NCI-H1092 (cell line): ENCODE measurements around the gene EPHB2.
A peak's percentile ranks its signal among the peaks of the same experiment; 100 is the strongest.
"Not testable (repeated sequence)": the region's sequence is repeated elsewhere in the genome, so short reads cannot be mapped to it uniquely, and the experiment has no call there.

Experiments
- DNase-seq: peaks from one replicate; lab custom pipeline; 2025; lab: John Stamatoyannopoulos, UW

The EPHB2 gene

DNA sequence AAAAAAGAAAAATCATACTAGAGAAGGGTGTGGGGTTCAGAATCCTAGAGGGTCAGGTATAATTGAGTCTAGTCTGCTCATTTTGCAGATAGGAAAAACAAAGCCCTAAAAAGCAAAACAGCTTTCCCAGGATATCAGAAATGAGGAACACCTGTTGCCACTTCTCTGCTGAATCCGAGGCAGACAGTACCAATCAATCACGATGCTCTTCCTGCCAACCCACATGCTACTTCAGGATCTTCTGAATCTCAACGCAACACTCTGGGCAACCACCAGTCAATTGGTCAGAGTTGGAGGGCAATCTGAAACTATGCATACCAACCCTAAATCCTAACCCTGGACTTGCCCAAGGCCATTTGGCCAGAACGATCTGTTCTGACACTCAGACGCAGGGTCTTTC lies 128.3 kb downstream of the EPHB2 start:
- no peak for DNase-seq

DNA sequence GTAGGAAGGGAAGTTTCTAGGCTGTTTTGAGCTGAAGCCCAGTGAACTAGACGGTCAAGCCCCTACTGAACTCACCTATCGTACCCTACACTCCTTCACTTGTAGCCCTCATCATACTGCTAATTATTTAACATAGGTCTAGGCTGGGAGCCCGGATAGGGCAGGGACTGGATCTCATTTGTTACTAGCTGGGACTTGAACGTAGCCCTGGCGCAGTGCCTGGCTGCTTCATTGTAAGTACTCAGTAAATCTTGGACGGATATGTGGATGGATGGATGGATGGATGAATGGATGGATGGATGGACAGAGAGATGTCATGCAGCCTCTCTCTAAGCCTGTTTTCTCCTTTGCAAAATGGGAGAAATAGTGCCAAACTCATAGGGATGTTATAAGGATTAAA lies 129.2 kb downstream of the EPHB2 start:
- DNase-seq: no peak

DNA sequence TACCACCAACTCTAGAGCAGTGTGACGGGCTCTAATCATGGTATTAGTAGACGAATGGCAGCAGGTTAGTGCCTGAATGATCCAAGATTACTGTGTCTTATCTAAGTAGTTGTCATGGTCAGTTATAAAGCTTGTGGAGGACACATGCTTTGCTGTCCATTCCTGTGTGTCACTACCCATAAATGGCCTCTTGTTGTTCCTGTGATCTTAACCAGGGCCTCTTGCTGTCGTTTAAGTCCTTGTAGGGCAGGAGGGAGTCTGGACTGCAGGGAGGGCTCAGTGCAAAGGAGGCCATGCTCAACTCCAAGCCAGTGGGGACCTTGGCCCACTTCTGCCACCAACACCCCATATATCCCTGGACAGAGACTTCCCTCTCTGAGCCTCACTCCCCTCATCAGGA lies 130.5 kb downstream of the EPHB2 start:
- no peak for DNase-seq

DNA sequence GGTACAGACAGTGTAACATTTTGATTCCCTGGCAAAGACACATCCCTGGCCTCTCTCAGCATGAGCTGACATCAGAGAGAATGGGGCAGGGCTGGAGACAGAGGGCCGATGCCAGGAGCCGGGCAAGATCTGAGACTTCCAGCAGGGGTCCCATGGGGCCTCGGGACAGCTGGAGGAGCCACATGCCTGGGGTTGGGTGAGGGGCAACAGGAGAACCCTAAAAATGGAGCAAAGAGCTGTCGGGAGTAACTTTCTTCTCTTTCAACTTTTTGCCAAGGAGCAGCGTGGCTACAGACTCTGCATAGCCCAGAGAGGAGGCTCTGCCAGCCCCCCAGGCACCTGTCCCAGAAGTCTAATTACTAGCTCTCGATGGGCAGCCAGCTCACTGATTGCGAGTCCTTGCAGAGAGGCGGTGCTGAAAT lies 131.2 kb downstream of the EPHB2 start:
- peak; percentile 58 for DNase-seq

DNA sequence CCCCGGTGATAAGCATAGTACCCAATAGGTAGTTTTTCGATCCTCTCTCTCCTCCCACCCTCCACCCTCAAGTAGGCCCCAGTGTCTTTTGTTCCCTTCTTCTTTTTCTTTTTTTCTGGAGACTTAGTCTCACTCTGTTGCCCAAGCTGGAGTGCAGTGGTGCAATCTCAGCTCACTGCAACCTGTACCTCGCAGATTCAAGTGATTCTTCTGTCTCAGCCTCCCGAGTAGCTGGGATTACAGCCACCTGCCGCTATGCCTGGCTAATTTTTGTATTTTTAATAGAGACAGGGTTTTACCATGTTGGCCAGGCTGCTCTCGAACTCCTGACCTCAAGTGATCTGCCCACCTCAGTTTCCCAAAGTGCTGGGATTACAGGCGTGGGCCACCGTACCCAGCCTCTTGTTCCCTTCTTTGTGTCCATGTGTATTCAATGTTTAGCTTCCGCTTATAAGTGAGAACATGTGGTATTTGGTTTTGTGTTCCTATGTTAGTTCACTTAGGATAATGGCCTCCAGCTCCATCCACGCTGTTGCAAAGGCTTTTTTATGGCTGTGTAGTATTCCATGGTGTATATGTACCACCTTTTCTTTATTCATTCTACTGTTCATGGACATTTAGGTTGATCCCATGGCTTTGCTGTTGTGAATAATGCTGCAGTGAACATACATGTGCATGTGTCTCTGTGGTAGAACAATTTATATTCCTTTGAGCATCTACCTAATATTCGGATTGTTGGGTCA lies 133.0 kb downstream of the EPHB2 start:
- not testable (repeated sequence) for DNase-seq

DNA sequence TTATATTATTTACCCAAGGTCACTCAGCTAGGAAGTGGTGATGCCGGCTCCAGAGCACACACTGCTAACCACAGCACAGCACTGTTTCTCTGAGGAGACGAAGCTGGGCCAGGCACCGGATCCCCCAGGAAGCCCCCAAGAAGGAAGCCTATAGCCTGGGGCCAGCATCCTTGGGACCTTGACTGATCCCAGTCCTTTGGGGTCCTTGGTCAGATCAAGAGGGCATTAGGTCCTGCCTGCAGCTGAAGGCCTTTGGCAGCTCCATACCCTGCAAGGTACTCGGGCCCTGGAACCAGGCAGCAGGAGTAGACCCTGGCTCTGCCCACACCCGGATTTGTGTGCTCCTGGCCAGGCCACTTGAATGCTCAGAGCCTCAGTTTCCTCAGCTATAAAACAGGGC lies 134.0 kb downstream of the EPHB2 start:
- DNase-seq: no peak

DNA sequence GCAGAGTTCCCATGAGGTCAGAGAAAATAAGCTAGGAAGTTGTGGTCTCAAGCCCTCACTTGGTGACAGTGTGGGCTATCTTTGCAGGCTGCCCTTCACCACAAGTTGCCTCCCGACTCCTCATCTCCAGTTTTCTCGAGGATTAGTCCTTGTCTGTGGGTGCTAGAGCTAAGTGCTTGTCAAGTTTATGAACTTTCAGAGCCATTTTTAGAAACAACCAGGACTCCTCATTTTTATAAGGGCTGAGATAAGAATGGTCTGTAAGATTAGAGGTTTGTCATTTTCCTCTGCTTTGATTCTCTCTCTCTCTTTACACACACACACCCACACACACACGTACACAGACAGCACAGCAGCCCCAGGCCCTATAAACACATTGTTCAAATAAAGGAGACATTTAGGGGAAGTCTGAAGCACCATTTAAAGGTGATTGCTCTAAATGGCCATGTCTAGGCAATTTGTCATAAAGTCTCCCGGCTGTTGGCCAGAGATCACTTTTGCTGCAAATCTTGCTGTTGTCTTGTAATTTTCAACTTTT lies 134.8 kb downstream of the EPHB2 start:
- DNase-seq: no peak

DNA sequence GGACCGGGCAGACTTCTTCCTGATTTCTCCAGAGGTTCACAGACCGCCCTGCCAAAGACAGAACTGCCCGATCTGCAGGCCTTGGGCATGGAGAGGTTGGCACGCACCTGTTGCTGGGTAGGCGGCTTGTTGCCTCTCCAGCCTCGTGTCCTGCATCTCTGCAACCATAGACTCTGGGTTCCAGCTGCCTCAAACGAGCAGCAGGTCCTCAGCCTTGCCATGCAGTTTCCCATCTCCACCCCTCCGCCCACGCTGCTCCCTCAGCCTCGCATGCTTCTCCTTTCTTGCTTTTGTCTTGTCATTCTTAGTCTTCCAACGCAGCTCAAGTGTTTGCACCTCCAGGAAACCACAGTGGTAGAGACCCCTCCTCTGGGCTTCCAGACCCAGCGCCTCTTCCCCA lies 135.8 kb downstream of the EPHB2 start:
- no peak for DNase-seq

DNA sequence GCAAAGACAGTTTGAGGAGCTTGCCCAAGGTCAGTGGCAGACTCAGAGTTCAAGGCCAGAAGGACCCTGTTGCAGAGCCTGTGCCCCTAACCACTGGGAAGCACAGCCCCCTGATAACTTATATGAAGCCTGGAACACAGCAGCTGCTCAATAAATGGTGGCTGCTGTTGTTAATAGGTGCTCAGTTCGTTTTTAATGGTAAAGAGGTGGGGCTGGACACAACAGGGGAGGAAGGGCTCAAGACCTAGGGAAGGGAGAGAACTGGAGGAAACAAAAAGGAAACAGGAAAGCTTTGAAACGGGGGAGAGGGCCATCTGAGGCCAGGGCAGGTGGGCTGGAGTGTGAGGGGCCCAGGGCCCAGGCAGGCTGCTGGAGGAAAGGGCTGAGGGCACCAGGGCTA lies 136.6 kb downstream of the EPHB2 start:
- DNase-seq: no peak

DNA sequence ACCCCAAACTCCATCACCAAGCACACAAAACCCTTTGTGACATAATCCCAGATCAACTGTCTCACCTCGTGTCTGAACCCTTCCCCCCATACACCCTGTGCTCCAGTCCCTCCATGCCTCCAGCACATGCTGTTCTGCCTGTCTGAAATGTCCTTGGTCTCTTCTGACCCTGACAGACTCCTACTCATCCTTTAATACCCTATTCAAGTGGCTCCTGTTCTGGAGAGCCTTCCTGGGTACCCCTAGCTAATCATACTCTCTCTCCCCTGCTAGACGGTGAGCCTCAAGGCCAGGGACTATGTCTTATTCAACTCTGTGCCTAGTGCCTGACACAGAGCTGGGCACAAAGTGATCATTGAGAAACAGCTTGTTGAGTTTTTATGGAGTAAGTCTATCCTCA lies 137.1 kb downstream of the EPHB2 start:
- no peak for DNase-seq

DNA sequence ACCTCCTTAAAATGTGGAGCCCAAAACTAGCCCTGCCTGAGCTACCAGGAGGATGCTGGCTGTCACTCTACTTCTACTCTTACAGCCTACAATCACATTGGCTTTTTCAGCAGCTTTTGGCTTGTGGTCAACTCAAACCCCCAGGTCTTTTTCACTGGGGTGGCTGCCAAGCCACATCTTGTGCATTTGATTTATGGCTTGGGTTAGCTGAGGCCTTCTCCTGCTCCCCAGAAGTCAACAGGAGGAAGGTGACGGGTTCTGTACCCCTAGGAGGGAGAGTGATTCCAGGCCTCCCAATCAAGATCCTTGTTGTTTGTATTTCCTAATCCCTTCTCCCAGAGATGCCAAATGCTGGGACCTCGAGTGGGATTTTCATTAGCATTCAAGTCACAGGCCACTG lies 137.8 kb downstream of the EPHB2 start:
- no peak for DNase-seq

DNA sequence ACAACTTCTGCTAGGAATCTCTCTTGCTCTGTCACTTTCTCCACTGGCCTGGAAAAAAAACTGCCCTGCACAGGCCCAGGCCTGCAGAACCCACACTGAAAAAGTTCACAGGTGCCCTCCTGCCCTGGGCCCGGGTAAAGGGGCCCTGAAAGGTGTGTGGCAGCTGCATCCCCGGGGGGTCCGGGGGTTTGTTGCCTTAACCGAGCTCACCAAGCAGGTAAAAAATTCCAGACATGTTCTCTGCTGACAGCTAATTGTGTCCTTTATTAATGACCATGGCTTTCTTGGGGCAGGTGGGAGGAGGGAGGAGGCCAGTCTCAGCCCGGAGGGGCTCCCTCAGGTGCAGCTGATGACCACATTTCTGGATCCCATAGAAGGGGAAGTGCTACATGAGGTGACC lies 139.1 kb downstream of the EPHB2 start:
- no peak for DNase-seq

DNA sequence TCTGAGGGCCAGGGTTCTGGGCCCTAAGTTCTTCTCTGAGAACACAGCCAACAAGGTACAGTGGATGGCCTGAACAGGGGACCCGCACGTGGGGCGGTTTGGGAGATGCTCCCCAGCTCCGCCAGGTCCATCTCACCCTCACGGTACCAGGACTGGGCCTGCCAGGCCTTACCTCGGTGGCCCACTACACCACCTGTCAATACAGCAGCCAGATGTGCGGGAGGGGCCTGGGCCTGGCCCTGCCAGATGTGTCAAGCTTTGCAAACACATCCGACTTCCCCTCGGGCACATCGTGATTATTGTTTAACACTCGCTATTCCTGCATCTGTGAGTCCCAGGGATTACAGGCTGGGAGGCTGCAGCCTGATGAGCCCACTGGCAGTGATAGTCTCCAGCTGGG lies 139.6 kb downstream of the EPHB2 start:
- DNase-seq: no peak

DNA sequence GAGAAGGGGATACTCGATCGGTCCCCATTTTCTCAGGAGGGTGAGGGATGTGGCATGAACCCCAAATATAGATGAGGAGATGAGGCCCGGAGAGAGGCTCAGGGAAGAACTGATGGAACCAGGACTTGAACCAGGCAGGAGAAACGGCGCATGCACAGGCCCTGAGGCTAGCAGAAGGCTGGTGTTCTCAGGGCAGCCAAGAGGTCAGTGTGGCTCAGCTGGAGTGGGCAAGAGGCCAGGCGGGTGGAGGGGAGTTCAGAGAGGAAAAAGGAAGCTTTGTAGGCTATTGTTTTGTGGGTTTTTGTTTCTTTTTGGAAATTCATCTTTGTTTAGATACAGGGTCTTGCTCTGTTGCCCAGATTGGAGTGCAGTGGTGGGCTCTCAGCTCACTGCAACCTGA lies 140.0 kb downstream of the EPHB2 start:
- DNase-seq: no peak

DNA sequence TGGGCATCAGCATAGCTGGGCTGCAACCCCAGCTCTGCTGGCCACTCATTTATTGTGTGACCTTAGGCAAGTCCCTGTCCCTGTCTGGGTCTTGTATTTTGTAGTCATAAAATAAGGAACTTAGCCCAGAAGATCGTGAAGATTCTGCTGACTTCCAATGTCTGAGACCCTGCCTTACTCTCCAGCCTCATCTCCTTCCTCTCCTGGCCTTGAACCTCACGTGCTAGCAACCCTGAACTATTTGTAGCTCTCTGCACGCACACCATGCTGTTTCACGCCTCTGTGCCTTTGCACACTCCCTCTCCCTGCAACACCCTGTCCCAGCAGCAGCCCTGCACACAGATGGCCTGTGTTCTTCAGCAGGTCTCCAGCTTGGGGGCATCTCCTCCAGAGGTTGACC lies 140.9 kb downstream of the EPHB2 start:
- DNase-seq: no peak

DNA sequence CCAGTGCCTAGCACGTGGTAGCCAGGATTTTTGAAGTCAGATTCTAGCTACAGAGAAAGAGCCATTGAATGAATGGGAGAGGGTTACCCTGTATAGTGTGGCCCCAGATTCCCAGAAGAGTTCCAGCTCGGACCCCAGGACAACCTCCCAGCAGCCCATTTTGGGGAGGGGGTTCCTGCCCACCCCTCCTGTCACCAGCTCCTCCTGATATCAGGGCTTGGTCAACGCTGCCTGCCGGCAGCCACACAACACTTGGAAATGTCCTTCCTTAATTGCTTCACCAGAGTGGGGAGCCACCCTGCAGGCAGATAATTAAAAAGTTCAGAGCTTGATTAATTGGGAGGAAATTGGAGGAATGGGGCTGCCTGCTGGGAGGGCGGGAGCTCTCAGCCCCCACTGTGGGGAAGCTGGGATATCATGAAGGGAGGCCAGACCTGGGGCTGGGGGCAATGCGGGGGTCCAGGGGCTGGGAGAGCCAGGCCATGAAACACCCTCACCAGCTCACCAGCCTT lies 141.6 kb downstream of the EPHB2 start:
- DNase-seq: no peak

DNA sequence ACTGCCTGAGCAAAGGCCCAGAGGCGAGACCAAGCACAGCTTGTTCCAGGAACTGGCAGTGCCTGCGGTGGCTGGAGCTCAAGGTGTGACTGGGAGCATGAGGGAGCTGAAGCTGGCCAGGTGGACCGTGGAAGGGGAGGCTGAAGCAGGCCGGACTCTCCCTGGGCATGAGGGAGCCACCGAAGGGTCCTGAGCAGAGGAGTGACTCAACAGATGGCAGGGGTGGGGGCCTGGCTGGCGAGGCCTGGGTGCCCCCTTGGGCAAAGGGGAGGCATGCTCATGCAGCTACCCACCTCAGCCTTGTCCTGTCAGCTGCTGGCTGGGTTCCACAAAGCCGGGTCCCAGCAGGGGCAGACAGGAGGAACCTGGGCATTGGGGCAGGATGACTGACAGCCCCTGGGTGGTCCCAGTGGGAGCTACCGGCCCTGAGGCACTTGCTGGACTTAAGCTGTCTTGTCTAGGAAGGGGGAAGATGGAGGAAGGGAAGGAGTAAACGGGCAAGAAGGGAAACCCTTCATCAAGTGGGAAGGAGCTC lies 143.1 kb downstream of the EPHB2 start:
- DNase-seq: no peak

DNA sequence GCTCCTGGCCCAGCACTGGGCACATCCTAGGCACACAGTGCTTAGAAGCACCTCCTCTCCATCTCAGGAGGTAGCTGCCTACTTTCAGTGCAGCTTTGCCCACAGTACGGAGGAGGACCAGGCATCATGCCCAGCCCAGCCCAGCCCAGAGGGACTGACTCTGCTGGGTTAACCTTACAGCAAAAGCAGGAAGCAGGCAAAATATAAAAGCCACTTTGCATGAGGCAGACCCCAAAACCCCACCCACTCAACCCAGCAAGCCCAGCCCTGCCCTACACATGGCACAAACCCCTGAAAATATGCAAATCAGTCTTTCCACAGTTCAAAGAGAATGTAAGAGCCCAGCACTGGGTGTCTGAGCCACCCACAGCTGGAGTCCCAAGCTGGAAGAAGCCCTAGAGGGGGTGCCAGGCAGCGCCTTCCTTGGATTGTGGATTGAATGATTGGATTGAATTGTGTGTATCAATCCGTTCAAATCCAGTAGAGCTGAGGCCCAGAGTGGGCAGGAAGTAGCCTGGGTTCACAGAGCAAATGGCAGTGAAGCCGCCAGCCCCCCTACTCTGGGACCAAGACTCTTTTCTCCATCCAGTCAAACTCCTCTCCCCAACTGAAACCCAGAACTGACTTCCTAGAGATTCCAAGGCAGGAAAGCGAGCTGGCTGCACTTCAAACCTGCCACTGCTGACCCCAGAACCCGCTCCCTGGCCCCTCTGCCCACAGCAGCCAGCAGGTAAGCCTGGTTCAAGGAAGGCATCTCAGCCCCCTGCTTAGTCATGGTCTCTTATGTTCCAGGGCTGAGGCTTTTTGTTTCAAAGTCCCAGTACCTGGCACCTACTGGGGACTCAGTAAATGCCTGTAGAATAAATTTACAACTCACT lies 144.3 kb downstream of the EPHB2 start:
- no peak for DNase-seq

DNA sequence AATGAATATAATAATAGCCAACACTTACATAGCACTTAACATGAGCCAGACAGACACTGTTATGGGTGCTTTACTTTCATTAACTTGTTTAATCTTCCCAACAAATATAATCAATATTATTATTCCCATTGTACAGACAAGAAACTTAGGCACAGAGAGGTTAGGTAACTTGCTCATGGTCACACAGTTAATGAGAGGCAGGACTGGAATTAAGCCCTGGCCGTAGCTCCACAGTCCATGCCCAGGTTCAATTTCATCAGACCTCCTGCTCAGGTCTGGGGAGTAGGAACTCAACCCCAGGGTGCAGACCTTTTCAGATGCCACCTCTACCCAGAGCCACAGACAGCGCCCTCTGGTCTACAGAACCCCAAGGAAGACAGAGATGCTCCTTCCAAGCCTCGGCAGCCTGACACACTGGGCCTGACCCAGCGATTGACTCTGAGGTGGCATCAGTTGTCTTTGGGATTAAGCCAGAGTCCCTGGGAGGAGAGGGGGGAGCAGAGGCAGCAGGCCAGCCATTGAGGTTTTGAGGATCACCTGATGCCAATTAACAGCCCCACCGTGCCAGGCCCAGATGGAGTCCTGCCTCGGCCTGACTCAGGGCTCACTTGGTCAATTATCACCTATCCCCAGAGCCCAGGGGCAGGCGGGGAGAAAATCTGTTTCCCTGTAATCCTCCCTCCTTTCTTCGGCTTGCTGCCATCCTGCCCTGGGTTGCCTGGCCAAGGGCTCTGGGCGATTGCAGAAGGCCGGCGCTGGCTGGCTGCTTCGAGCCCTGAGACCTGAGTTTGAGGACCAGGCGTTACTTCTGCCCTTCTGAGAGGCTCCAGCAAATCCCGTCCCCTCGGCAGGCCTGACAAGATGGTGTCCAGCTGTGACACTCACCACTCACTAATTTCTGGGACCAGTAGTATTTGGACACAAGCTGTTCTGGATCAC lies 145.3 kb downstream of the EPHB2 start:
- DNase-seq: no peak

DNA sequence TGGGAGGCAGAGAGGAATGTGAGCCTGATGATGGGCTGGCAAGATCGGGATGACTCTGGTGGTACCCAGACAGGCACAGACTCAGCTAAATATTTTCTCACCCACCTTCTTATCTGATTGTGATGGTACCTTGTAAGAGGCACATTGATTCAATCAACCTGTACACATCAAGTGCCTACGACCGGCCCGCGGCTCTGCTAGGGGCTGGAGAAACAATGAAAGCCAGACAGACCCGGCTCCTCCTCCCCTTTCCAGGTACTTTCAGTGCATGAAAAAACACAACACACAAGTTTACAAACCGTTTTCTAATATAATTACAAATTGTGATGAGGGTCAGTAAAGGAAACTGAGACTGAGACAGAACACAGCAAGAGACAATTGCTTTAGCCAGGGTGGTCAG lies 147.0 kb downstream of the EPHB2 start:
- DNase-seq: no peak

DNA sequence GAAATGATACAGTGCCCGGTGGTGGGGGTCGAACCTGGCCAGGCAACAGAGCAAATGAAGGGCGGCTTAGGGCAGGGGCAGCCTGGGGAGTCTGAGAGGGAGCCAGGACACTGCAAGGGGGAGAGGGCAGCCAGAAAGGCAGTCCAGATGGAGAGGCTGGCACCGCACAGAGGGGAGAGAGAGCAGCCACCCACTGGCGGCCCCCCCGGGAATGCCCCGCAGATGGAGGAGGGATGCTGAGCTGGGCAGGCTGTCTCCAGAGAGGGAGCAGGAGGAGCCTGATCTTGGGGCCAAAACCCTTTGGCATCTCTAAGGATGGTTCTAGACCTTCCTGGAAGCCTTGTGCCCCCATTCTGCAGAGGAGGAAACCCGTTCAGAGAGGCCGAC lies 149.8 kb downstream of the EPHB2 start:
- DNase-seq: no peak
